Loucy (cell line): ENCODE results near the gene ZNF804A.

Experiments used
- CTCF ChIP-seq: fragments of 200-600 bp; sonication (generic); conservative IDR thresholded peaks from 2 replicates; pipeline ENCODE4 v1.5.1; 2014; ENCODE audit warnings: mild to moderate bottlenecking, antibody characterized with exemption, low read length
- EZH2phosphoT487 ChIP-seq: fragments of 200-600 bp; IDR thresholded peaks from 2 replicates; pipeline ENCODE4 v1.6.1; 2018; ENCODE audit warnings: antibody characterized with exemption, mild to moderate bottlenecking, moderate library complexity, borderline replicate concordance

- TF ChIP-seq CTCF = no peak
- no peak for TF ChIP-seq EZH2phosphoT487
Measured at GRCh38 chr2:184956856-184957255, 358.5 kb downstream of the ZNF804A start.
